ENCODE measurements around the gene PPM1H. TPM values are rescaled to one million over a fixed set of nuclear protein-coding genes. Genes with fewer than 3 reads are reported as not detected.

The PPM1H gene
- total RNA-seq, 1 donor from 2014 or later = 15.7 TPM

DNA sequence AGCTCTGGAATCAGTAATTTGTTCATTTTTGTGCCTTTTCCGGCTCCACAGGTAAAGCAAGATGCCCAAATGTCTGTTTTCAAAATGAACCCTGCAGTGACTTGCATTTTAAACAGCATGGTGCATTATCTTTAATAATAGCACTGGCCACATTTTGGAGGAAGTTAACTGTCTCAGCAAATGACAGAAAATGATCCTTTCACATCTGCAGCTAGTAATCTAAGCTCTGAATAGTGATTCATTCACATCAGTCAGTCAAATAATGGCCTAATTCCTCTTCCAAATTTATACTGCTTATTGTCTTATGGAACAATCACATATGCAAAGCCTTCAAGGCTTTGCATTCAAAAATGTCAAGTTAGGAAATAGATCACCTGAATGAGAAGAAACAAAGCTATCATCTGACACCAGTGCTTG, 75.6 kb downstream of the PPM1H start:
- TF ChIP-seq, protein P1, sequence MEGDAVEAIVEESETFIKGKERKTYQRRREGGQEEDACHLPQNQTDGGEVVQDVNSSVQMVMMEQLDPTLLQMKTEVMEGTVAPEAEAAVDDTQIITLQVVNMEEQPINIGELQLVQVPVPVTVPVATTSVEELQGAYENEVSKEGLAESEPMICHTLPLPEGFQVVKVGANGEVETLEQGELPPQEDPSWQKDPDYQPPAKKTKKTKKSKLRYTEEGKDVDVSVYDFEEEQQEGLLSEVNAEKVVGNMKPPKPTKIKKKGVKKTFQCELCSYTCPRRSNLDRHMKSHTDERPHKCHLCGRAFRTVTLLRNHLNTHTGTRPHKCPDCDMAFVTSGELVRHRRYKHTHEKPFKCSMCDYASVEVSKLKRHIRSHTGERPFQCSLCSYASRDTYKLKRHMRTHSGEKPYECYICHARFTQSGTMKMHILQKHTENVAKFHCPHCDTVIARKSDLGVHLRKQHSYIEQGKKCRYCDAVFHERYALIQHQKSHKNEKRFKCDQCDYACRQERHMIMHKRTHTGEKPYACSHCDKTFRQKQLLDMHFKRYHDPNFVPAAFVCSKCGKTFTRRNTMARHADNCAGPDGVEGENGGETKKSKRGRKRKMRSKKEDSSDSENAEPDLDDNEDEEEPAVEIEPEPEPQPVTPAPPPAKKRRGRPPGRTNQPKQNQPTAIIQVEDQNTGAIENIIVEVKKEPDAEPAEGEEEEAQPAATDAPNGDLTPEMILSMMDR (IDR thresholded peaks at IDR 0.05; ENCODE audit: unreplicated experiment) = no peak
- Mint-ChIP-seq H3K36me3 (no peaks in the 10 kb centered on the region), H3K27ac (no peak overlapping the region), H3K4me1 (peaks cover 31% of the 10 kb centered on the region), H3K9me3 (no peaks in the 10 kb centered on the region), H3K27me3 (ENCODE audit: low read depth) (peaks cover 5% of the 10 kb centered on the region), H3K4me3 (no peak overlapping the region)
- DNase-seq (ENCODE audit: low spot score in 2 of 2, unreplicated experiment in 2 of 2) = no peak

DNA sequence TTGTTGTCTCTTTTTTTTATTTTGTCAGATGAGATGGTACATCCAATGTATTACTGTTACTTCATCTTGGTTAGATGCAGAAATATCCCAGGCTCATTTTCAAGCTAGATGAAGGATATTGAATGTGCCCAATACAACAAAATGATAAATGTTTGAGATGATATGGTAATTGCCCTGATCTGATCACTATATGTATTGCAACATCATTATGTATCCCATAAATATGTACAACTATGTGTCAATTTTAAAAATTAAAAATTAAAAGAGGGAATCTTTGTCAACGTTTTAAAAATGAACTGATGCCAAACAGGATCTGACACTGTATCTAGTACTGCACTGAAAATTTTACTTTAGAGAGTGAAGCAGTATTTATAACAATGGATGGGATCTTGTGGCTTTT, 78.5 kb downstream of the PPM1H start:
- peaks cover 29% of the 10 kb centered on the region for H3K4me1 Mint-ChIP-seq
- H3K27me3 Mint-ChIP-seq (ENCODE audit: low read depth) = peaks cover 2% of the 10 kb centered on the region
- TF ChIP-seq, protein P1 (IDR thresholded peaks at IDR 0.05; ENCODE audit: unreplicated experiment) = no peak
- no peaks in the 10 kb centered on the region for H3K36me3 Mint-ChIP-seq
- no peak for DNase-seq (ENCODE audit: low spot score in 2 of 2, unreplicated experiment in 2 of 2)
- H3K9me3 Mint-ChIP-seq = no peaks in the 10 kb centered on the region
- H3K4me3 Mint-ChIP-seq = no peak overlapping the region
- no peak overlapping the region for H3K27ac Mint-ChIP-seq

DNA sequence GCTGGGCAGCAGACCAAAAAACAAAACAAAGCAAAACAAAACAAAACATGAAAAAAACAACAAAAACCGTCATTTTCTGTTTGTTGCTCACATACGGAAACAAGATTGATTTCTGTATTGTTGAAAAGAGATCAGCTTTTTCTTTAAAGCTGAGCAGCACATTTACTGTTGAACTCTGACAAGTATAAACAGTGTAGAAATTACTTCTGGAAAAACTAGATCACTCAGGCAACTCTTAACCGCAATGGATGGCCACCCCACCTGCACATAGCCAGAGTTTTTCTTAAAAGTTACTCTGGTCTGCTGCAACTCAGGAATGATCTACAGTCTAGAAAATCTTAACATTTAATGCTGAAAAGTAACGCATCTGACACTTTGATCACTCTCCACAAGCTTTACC, 80.9 kb downstream of the PPM1H start:
- no peaks in the 10 kb centered on the region for H3K36me3 Mint-ChIP-seq
- H3K27ac Mint-ChIP-seq = no peak overlapping the region
- no peaks in the 10 kb centered on the region for H3K9me3 Mint-ChIP-seq

DNA sequence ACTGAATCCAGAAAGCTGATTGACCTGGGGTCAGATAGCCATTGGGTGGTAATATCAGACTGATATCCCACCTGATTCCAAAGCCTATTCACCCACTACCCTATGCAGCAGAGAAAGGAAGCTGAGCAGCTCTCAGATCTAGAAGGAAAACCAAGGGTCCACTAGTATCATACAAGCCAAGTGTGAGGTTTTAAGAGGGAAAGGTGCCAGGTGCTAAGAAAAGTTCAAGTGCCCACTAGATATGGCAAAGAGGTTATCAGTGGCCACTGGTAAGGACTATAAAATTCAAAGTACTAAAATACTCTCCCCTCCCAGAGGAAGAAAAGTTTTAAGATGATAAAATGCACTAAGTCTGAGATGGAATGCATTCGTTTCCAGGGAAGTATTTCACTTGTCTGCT, 85.6 kb downstream of the PPM1H start:
- no peak for DNase-seq (ENCODE audit: low spot score in 2 of 2, unreplicated experiment in 2 of 2)
- TF ChIP-seq, protein P1 (IDR thresholded peaks at IDR 0.05; ENCODE audit: unreplicated experiment) = no peak
- Mint-ChIP-seq H3K4me1 (peaks cover 11% of the 10 kb centered on the region), H3K36me3 (no peaks in the 10 kb centered on the region), H3K27ac (no peak overlapping the region), H3K9me3 (no peaks in the 10 kb centered on the region), H3K4me3 (no peak overlapping the region), H3K27me3 (ENCODE audit: low read depth) (no peaks in the 10 kb centered on the region)

More for the DNA sequence above, 80.9 kb downstream of the PPM1H start:
- H3K4me3 Mint-ChIP-seq = no peak overlapping the region
- DNase-seq (ENCODE audit: low spot score in 2 of 2, unreplicated experiment in 2 of 2) = no peak
- peaks cover 2% of the 10 kb centered on the region for H3K27me3 Mint-ChIP-seq (ENCODE audit: low read depth)
- TF ChIP-seq, protein P1 (IDR thresholded peaks at IDR 0.05; ENCODE audit: unreplicated experiment) = no peak
- peaks cover 8% of the 10 kb centered on the region for H3K4me1 Mint-ChIP-seq

DNA sequence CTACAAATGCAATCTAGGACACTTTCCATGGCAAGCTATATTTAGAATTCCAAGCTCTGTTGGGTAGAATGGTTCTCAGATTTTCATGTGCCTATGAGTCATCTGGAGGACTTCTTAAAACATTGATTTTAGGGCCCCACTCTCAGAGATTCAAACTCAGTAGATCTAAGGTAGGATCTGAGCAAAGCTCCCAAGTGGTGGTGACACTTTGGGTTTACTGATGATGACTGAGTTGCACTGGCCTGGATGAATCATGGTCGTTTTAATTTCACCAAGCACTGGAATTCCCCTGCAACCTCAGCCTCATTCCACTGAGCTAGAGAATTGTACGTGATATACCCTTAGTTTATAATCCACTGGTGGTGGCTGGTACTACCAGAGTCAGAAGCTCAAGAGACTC, 86.5 kb downstream of the PPM1H start:
- TF ChIP-seq, protein P1 (IDR thresholded peaks at IDR 0.05; ENCODE audit: unreplicated experiment) = no peak
- no peak for DNase-seq (ENCODE audit: low spot score in 2 of 2, unreplicated experiment in 2 of 2)
- no peaks in the 10 kb centered on the region for H3K27me3 Mint-ChIP-seq (ENCODE audit: low read depth)
- H3K27ac Mint-ChIP-seq = no peak overlapping the region
- peaks cover 13% of the 10 kb centered on the region for H3K4me1 Mint-ChIP-seq
- no peaks in the 10 kb centered on the region for H3K9me3 Mint-ChIP-seq
- H3K36me3 Mint-ChIP-seq = no peaks in the 10 kb centered on the region
- H3K4me3 Mint-ChIP-seq = no peak overlapping the region

DNA sequence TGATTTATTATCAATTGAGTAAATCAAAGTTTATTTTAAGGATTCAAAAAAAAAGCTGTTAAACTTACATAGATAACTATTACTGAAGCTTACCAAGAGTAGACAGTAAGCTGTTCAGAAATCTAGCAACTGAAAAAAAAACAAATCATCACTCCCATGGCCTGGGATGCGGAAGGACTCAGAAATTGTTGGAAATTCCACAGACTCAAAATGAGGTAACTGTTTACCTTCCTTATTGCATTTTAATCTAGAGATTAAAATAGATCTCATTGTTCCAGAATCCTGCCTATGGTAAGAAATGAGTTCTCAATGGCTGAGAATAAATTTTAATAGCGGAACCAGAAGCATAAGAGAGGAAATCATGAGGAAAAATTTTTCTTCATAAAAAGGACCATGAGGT, 87.2 kb downstream of the PPM1H start:
- H3K9me3 Mint-ChIP-seq = no peaks in the 10 kb centered on the region

More for the DNA sequence above, 87.2 kb downstream of the PPM1H start:
- H3K4me3 Mint-ChIP-seq = no peak overlapping the region
- H3K27me3 Mint-ChIP-seq (ENCODE audit: low read depth) = no peaks in the 10 kb centered on the region
- H3K27ac Mint-ChIP-seq = no peak overlapping the region
- H3K4me1 Mint-ChIP-seq = peaks cover 17% of the 10 kb centered on the region
- TF ChIP-seq, protein P1 (IDR thresholded peaks at IDR 0.05; ENCODE audit: unreplicated experiment) = no peak
- no peak for DNase-seq (ENCODE audit: low spot score in 2 of 2, unreplicated experiment in 2 of 2)
- H3K36me3 Mint-ChIP-seq = no peaks in the 10 kb centered on the region
